ENCODE measurements around the gene SECTM1.

SECTM1 gene

DNA sequence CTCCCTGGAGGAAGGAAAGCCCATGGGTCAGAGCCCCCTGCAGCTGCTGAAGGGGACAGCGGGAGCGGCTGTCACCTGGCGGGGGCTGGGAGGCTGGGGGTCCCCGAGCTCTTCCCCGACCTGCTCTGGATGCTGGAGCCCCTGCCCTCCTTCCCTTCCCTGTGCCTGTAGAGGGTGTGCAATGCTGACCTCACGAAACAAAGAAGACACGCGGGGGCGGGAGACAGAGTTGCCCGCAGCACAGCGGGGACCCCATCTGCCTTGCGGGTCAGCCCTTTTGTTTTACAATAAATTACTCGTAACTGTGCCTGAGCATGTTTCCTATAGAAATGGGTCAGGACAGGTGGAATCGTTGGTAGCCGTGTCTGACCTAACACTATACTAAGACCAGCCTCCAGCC is 6.3 kb downstream of the SECTM1 start:
- DNase-seq, result no peak

DNA sequence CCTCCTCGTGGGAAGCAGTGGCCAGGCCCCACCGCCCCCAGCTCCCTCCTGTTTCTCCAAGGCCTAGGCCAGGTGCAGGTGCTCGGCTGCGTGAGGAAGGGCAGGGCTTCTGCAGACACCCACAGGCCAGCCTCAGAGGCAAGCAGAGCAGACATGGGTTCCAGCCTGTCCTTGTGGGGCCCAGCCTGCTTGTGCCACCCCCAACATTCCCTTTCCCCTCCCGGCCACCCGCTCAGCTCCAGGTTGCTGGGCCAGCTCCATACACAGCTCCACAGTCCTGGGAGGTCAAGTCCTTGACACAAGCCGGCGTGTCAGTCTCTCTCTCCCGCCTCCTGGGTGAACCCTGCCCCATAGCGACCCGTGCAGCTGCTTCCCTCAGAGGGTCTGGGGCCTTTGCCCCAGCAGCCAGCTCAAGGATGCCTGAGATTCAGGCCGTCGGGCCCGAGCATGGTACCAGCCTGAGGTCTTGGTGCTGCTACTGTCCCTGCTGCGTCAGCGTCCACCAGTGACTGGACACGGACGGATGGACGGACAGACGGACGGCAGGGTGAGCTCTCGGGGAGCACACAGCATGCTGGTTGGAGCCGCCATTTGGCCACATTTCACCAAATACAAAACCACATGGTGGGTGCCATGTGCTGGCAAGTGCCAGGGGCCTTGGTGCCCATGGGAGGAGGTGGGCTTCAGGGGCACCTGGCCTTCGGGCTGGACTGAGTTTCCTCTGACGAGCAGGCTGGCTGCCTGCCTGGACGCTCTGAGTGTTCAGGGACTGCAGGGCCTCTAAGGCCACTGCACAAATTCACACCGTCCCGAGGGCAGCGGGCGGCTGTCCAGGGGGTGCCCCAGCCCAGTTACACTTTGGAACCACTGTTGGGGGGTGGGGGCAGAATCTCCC is 8.0 kb downstream of the SECTM1 start:
- no peak for DNase-seq

- DNase-seq, result no peak
Observed at GRCh38 chr17:82324566-82325285, 8.8 kb downstream of the SECTM1 start.

- DNase-seq, result no peak
Observed at GRCh38 chr17:82323514-82324234, 9.9 kb downstream of the SECTM1 start.

GRCh38 chr17:82322526-82323453 is 10.8 kb downstream of the SECTM1 start:
- no peak for DNase-seq

GRCh38 chr17:82321947-82322466 is 11.6 kb downstream of the SECTM1 start:
- no peak for DNase-seq

DNA sequence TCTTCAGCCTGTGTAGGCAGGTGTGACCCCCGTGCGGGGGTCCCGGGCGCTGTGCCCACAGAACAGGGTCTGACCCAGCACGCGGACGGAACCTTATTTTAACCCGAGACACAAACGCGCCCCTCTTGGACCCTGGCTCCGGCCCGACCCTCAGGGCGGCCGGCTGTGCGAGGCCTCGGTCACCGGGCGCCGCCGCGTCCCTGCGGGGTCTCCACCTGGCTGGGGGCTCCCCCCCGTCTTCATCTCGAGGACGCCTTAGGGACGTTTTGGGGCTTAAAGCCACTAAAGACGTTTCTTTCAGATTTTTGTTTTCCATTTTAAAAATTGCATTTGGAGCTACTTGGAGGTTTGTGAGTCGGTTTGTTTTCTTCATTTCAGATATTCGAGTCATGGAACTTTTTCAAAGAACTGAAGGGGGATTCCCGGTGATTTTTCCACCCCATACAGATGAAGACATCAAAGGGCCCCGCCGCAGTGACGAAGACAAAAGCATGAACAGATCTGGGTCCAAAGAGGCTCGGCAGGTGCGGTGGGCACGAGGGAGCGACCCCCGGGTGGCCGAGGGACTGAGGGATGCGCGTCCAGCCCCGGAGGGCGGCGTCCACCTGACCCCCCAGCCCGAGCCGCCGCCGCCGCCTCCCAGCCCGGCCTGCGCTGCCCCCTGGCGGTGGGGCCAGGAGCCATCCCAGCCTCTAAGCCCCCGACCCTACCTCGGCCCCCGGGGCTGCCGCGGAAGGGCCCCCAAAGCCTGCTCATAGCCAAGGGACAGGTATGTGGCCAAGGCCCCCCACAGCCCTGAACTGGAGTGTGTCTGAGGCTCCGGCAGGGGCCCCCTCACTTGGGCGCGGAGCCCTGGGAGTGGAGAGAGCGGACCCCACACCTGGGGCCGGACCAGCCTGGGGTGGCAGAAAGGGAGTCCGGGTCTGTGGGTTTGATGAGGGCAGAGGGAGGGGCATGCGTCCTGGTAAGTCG is 12.3 kb downstream of the SECTM1 start:
- DNase-seq, result peak; percentile 60

- DNase-seq, result no peak
Observed at GRCh38 chr17:82320140-82320840, 13.3 kb downstream of the SECTM1 start.

DNA sequence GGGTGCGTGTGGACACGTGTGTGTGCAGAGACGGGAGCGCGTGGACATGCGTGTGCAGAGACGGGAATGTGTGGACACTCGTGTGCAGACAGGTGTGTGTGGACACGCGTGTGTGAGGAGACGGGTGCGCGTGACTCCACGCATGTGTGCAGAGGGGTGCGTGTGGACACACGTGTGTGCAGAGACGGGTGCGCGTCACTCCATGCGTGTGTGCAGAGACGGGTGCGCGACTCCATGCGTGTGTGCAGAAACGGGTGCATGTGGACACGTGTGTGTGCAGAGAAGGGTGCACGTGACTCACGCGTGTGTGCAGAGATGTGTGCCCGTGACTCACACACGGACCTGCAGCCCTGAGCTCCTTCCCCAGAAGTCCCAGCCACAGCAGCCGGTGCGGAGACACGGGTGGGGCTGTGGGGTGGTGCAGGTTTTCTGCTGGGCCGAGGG is 13.9 kb downstream of the SECTM1 start:
- DNase-seq, result no peak

DNA sequence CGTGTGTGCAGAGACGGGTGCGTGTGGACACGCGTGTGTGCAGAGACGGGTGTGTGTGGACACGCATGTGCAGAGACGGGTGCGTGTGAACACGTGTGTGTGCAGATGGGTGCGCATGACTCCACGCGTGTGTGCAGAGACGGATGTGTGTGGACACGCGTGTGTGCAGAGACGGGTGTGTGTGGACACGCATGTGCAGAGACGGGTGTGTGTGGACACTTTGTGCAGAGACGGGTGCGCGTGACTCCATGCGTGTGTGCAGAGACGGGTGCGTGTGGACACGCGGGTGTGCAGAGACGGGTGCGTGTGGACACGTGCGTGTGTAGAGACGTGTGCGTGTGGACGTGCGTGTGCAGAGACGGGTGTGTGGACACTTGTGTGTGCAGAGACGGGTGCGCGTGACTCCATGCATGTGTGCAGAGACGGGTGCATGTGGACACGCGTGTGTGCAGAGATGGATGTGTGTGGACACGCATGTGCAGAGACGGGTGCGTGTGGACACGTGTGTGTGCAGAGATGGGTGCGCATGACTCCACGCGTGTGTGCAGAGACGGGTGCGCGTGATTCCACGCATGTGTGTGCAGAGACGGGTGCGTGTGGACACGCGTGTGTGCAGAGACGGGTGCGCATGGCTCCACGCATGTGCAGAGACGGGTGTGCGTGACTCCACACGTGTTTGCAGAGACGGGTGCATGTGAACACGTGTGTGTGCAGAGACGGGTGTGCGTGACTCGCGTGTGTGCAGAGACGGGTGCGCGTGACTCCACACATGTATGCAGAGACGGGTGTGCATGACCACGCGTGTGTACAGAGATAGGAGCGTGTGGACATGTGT is 14.6 kb downstream of the SECTM1 start:
- DNase-seq, result no peak

- DNase-seq, result no peak
Observed at GRCh38 chr17:82318169-82318498, 15.4 kb downstream of the SECTM1 start.

- DNase-seq, result peak; percentile 55
Observed at GRCh38 chr17:82317394-82318168, 16.0 kb downstream of the SECTM1 start, which contains the start of gene CD7. CD7 (minus strand) TSS chr17:82317608; CDS start chr17:82317495, 113 bp downstream.

- DNase-seq, result no peak
Observed at GRCh38 chr17:82316651-82317393, 16.7 kb downstream of the SECTM1 start.

- no peak for DNase-seq
Observed at GRCh38 chr17:82315703-82316358, 17.7 kb downstream of the SECTM1 start.

DNA sequence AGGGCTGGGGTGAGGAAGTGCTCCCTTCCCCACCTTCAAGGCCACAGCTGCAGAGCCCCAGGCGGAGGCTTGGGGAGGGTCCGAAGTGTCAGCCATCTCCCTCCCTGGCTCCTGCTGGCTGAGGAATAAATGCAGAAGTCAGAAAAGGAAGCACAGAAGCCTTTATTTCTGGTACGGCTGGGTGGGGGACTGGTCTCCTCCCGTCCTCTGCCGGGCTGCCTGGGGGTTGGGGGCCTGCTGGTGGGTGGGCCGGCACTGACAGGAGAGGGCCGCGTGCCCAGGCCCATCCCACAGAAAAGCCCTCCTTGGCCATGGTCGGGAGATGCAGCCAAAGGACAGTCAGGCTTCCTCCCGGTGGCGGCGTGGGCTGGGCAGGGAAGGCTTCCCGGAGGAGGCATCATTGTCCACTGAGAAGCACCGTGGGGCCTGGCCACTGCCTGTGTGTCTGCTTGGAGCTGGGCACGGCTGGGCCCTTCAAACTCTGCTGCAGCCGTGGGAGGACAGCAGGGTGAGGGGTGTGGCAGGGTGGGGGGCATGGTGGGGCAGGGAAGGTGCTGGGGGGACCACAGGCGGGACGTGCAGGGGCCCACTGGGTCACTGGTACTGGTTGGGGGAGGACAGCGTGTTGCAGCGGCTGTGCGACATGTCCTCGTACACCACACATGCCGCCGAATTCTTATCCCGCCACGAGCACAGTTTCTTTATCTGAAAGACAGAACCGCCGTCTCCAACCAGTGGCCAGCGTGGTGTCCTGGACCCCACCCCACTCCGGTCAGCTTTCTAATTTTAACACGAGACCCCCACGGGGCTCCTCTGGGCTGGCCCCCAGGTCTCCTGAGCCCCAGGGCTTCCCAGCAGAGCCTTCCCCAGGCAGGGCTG is 18.6 kb downstream of the SECTM1 start:
- no peak for DNase-seq
